SU-DHL-6 (cell line): ENCODE measurements around the gene ELP6.

Source experiments
- H2AFZ ChIP-seq: fragments of 200-600 bp; sonication (generic); 2 replicates; pipeline ENCODE4 v1.6.1; 2014; ENCODE audit warnings: low read depth, mild to moderate bottlenecking, moderate library complexity, mixed read lengths, antibody characterized with exemption, low read length; ENCODE audit not compliant: severe bottlenecking
- H3F3A ChIP-seq: fragments of 200-600 bp; shearing (Covaris generic); 2 replicates; pipeline ENCODE4 v1.6.0; 2016; ENCODE audit warnings: antibody characterized with exemption, mild to moderate bottlenecking; ENCODE audit not compliant: insufficient read depth
- H3K27ac ChIP-seq: fragments of 200-600 bp; sonication (generic); 2 replicates; pipeline ENCODE4 v1.5.1; 2016; ENCODE audit warnings: low read depth, mild to moderate bottlenecking, low read length, moderate library complexity, mixed read lengths
- H3K27me3 ChIP-seq: fragments of 200-600 bp; sonication (generic), shearing (Covaris generic); 2 replicates; pipeline ENCODE4 v1.6.0; 2014; ENCODE audit warnings: mild to moderate bottlenecking, low read length
- H3K36me3 ChIP-seq: fragments of 200-600 bp; sonication (generic); 2 replicates; pipeline ENCODE4 v1.6.1; 2014; ENCODE audit warnings: mild to moderate bottlenecking, low read length, mixed read lengths
- H3K4me2 ChIP-seq: fragments of 300-600, 200-600 bp; shearing (Covaris generic), sonication (generic); 2 replicates; pipeline ENCODE4 v1.6.0; 2014; ENCODE audit warnings: low read length, low read depth, mild to moderate bottlenecking; ENCODE audit not compliant: poor library complexity, severe bottlenecking
- H3K4me3 ChIP-seq: fragments of 200-600 bp; sonication (generic); 2 replicates; pipeline ENCODE4 v1.5.1; 2014; ENCODE audit warnings: antibody characterized with exemption, low read length, mild to moderate bottlenecking, mixed read lengths; ENCODE audit not compliant: insufficient read depth, poor library complexity, severe bottlenecking
- H3K79me2 ChIP-seq: fragments of 200-600 bp; sonication (generic); 2 replicates; pipeline ENCODE4 v1.6.1; 2014; ENCODE audit warnings: mild to moderate bottlenecking, low read length, moderate library complexity; ENCODE audit not compliant: insufficient read depth
- H3K9ac ChIP-seq: fragments of 200-600 bp; sonication (generic); 2 replicates; pipeline ENCODE4 v1.7.0; 2014; ENCODE audit warnings: mild to moderate bottlenecking, low read length
- H3K9me2 ChIP-seq: fragments of 200-600 bp; sonication (generic); replicated peaks from 2 replicates; pipeline ENCODE4 v1.6.1; 2014; ENCODE audit warnings: low read length; ENCODE audit not compliant: insufficient read depth
- H3K9me3 ChIP-seq: fragments of 200-600 bp; sonication (generic); 2 replicates; pipeline ENCODE4 v1.6.1; 2014; ENCODE audit warnings: low read length, mixed read lengths; ENCODE audit not compliant: insufficient read depth
- H4K20me1 ChIP-seq: fragments of 200-600 bp; sonication (generic); 2 replicates; pipeline ENCODE4 v1.6.1; 2014; ENCODE audit warnings: low read depth, mild to moderate bottlenecking, antibody characterized with exemption, low read length, moderate library complexity, mixed read lengths
- CTCF ChIP-seq: fragments of 200-600 bp; sonication (generic); IDR thresholded peaks from one replicate; pipeline ENCODE4 v1.5.1; 2017; ENCODE audit warnings: antibody characterized with exemption, mild to moderate bottlenecking, low read length, moderate library complexity; ENCODE audit not compliant: insufficient read depth, poor library complexity, severe bottlenecking
- EZH2phosphoT487 ChIP-seq: fragments of 200-600 bp; sonication (generic), shearing (Covaris generic); conservative IDR thresholded peaks from 2 replicates; pipeline ENCODE4 v1.6.1; 2018; ENCODE audit warnings: mild to moderate bottlenecking, antibody characterized with exemption, low read length, moderate library complexity, mixed read lengths

Gene ELP6

GRCh38 chr3:47456984-47457383 is 56.5 kb downstream of the ELP6 start:
- no peak for TF ChIP-seq EZH2phosphoT487
- TF ChIP-seq CTCF, result no peak
- no peak overlapping the region for H3K27ac ChIP-seq
- H4K20me1 ChIP-seq, result no peaks in the 10 kb centered on the region
- no peak overlapping the region for H3K4me2 ChIP-seq
- no peak overlapping the region for H3K9ac ChIP-seq
- peaks cover 90% of the 10 kb centered on the region for H3K79me2 ChIP-seq
- H3K36me3 ChIP-seq, result no peaks in the 10 kb centered on the region
- no peak overlapping the region for H3K4me3 ChIP-seq
- no peaks in the 10 kb centered on the region for H3F3A ChIP-seq
- no peak overlapping the region for H2AFZ ChIP-seq
- H3K9me3 ChIP-seq, result no peaks in the 10 kb centered on the region
- H3K27me3 ChIP-seq, result no peaks in the 10 kb centered on the region
- H3K9me2 ChIP-seq, result no peaks in the 10 kb centered on the region

GRCh38 chr3:47455806-47456452 is 57.6 kb downstream of the ELP6 start:
- Histone ChIP-seq H3K4me3 (no peak overlapping the region), H3K27me3 (no peaks in the 10 kb centered on the region), H3K9me2 (no peaks in the 10 kb centered on the region), H2AFZ (no peak overlapping the region), H3F3A (no peaks in the 10 kb centered on the region), H3K27ac (no peak overlapping the region), H4K20me1 (no peaks in the 10 kb centered on the region), H3K79me2 (peaks cover 89% of the 10 kb centered on the region), H3K9me3 (no peaks in the 10 kb centered on the region), H3K4me2 (no peak overlapping the region), H3K36me3 (no peaks in the 10 kb centered on the region), H3K9ac (no peak overlapping the region)
- TF ChIP-seq EZH2phosphoT487, result no peak
- TF ChIP-seq CTCF, result no peak

GRCh38 chr3:47452453-47453215 is 60.9 kb downstream of the ELP6 start:
- TF ChIP-seq EZH2phosphoT487 (no peak), CTCF (no peak)
- peaks cover 96% of the 10 kb centered on the region for H3K79me2 ChIP-seq

More at GRCh38 chr3:47452453-47453215, 60.9 kb downstream of the ELP6 start:
- Histone ChIP-seq H4K20me1 (no peaks in the 10 kb centered on the region), H3K9ac (no peak overlapping the region), H3K27me3 (no peaks in the 10 kb centered on the region), H3K36me3 (no peaks in the 10 kb centered on the region), H3K27ac (no peak overlapping the region), H3K4me2 (no peak overlapping the region), H3K4me3 (no peak overlapping the region), H3K9me3 (no peaks in the 10 kb centered on the region), H3K9me2 (no peaks in the 10 kb centered on the region), H2AFZ (no peak overlapping the region), H3F3A (no peaks in the 10 kb centered on the region; the same call in 1 of the 2 replicates)
